Osteoblast (primary cell): ENCODE data around the gene DECR2. TPM values are rescaled to one million over a fixed set of nuclear protein-coding genes. Genes with fewer than 3 reads are reported as not detected.
A peak's percentile ranks its signal among the peaks of the same experiment; 100 is the strongest.

Experiments
- DNase-seq: peaks from one replicate; pipeline ENCODE4 v3.0.0; 2011; ENCODE audit warnings: low spot score, mixed read lengths; ENCODE audit not compliant: insufficient read length; ENCODE audit errors: missing footprints
- H2AFZ ChIP-seq: 2 replicates; pipeline ENCODE4 v1.6.0; 2011; ENCODE audit warnings: mild to moderate bottlenecking, low read length
- H3K27ac ChIP-seq: 2 replicates; pipeline ENCODE4 v1.5.1; 2011; ENCODE audit warnings: mild to moderate bottlenecking, low read depth, low read length, moderate library complexity
- H3K27me3 ChIP-seq: 2 replicates; pipeline ENCODE4 v1.6.0; 2012; ENCODE audit warnings: mild to moderate bottlenecking, control low read depth, inconsistent platforms, low read length, moderate library complexity; ENCODE audit not compliant: insufficient read depth
- H3K36me3 ChIP-seq: 2 replicates; pipeline ENCODE4 v1.5.1; 2011; ENCODE audit warnings: mild to moderate bottlenecking, low read length, control low read depth, moderate library complexity; ENCODE audit not compliant: insufficient read depth
- H3K4me1 ChIP-seq: 2 replicates; pipeline ENCODE4 v1.5.1; 2011; ENCODE audit warnings: mild to moderate bottlenecking, low read length, control low read depth, moderate library complexity; ENCODE audit not compliant: insufficient read depth
- H3K4me2 ChIP-seq: 2 replicates; pipeline ENCODE4 v1.6.0; 2011; ENCODE audit warnings: mild to moderate bottlenecking, low read length; ENCODE audit not compliant: insufficient read depth
- H3K4me3 ChIP-seq: fragments of 200-600 bp; sonication (generic); 3 replicates; pipeline ENCODE4 v1.5.1; 2012; ENCODE audit warnings: mild to moderate bottlenecking, low read length, inconsistent platforms; ENCODE audit not compliant: insufficient read depth
- H3K79me2 ChIP-seq: 2 replicates; pipeline ENCODE4 v1.6.0; 2012; ENCODE audit warnings: mild to moderate bottlenecking, low read length, control low read depth, inconsistent platforms; ENCODE audit not compliant: insufficient read depth
- H3K9me3 ChIP-seq: 2 replicates; pipeline ENCODE4 v1.5.1; 2011; ENCODE audit warnings: low read depth, low read length, control low read depth
- H4K20me1 ChIP-seq: 2 replicates; pipeline ENCODE4 v1.6.0; 2012; ENCODE audit warnings: mild to moderate bottlenecking, low read length, control low read depth; ENCODE audit not compliant: insufficient read depth
- CTCF ChIP-seq: IDR thresholded peaks from 2 replicates; pipeline ENCODE4 v1.5.1; 2011; ENCODE audit warnings: mild to moderate bottlenecking, low read depth, low read length, moderate library complexity; ENCODE audit errors: extremely low read depth
- total RNA-seq: library from RNA; depleted of rRNA; stranded (reverse); fragments of >200 nt; gene quantifications from 2 replicates; pipeline ENCODE4 v1.2.3, GENCODE V29; 2012

The DECR2 gene
- total RNA-seq, 1 donor = 18.1 TPM

DNA sequence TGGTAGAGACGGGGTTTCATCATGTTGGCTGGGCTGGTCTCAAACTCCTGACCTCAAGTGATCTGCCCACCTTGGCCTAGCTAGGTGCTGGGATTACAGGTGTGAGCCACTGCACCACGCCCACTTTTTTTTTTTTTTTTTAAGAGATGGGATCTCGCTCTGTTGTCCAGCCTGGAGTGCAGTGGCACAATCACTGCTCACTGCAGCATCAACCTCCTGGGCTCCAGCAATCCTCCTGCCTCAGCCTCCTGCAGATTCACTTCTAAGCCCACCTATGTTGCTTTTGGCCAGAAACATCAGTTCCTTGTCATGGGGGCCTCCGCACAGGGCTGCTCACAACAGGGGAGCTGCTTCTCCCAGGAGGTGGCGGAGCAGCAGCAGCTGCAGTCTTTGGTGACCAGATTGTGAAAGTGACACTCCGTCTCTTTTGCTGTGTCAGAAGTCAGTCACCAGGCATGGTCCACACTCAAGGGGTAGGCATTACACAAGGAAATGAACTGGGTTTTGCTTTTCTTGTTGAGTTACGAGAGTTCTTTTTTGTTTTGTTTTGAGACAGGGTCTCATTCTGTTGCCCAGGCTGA is 9.1 kb upstream of the DECR2 start:
- H2AFZ ChIP-seq = no peak overlapping the region
- H3K27ac ChIP-seq = no peak overlapping the region
- H3K4me2 ChIP-seq = no peak overlapping the region
- no peak for TF ChIP-seq CTCF
- no peaks in the 10 kb centered on the region for H3K9me3 ChIP-seq
- no peaks in the 10 kb centered on the region for H3K36me3 ChIP-seq
- no peaks in the 10 kb centered on the region for H3K27me3 ChIP-seq
- no peak for DNase-seq
- no peaks in the 10 kb centered on the region for H3K79me2 ChIP-seq
- H3K4me3 ChIP-seq = no peak overlapping the region
- H3K4me1 ChIP-seq = peaks cover 7% of the 10 kb centered on the region
- H4K20me1 ChIP-seq = no peaks in the 10 kb centered on the region

- peaks cover 7% of the 10 kb centered on the region for H3K79me2 ChIP-seq
- no peaks in the 10 kb centered on the region for H3K9me3 ChIP-seq
- no peaks in the 10 kb centered on the region for H3K27me3 ChIP-seq
- peak overlapping the region; percentile 92 for H2AFZ ChIP-seq
- H3K4me1 ChIP-seq = peaks cover 6% of the 10 kb centered on the region
- H3K27ac ChIP-seq = no peak overlapping the region
- TF ChIP-seq CTCF = no peak
- peaks cover 6% of the 10 kb centered on the region for H3K36me3 ChIP-seq
- peak overlapping the region; percentile 89 for H3K4me2 ChIP-seq
- DNase-seq = no peak
- peaks cover 7% of the 10 kb centered on the region for H4K20me1 ChIP-seq
- H3K4me3 ChIP-seq = peak overlapping the region; percentile 66
Observed at GRCh38 chr16:396199-396598, 5.5 kb upstream of the DECR2 start.

DNA sequence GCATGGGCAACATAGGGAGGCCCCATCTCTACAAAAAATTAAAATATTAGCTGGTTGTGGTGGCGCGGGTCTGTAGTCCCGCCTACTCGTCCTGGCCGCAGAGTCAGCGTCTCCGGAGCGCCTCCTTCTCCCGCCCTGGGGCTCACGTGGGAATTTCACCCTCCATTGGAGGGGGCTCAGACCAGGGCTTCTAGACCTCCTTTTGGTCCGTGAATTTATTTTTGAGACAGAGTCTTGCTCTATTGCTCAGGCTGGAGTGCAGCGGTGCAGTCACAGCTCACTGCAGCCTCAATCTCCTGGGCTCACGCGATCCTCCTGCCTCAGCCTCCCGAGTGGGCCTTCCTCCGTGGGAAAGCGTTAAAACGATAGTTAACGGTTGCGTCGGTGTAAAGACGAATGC is 5.1 kb upstream of the DECR2 start:
- peaks cover 6% of the 10 kb centered on the region for H3K36me3 ChIP-seq
- peak overlapping the region; percentile 89 for H3K4me2 ChIP-seq
- peaks cover 6% of the 10 kb centered on the region for H3K4me1 ChIP-seq
- peak overlapping the region; percentile 92 for H2AFZ ChIP-seq
- no peak for TF ChIP-seq CTCF
- H3K27ac ChIP-seq = no peak overlapping the region
- H3K4me3 ChIP-seq = peak overlapping the region; percentile 66
- no peaks in the 10 kb centered on the region for H3K9me3 ChIP-seq
- DNase-seq = peak; percentile 98
- peaks cover 7% of the 10 kb centered on the region for H4K20me1 ChIP-seq
- no peaks in the 10 kb centered on the region for H3K27me3 ChIP-seq
- H3K79me2 ChIP-seq = peaks cover 7% of the 10 kb centered on the region

DNA sequence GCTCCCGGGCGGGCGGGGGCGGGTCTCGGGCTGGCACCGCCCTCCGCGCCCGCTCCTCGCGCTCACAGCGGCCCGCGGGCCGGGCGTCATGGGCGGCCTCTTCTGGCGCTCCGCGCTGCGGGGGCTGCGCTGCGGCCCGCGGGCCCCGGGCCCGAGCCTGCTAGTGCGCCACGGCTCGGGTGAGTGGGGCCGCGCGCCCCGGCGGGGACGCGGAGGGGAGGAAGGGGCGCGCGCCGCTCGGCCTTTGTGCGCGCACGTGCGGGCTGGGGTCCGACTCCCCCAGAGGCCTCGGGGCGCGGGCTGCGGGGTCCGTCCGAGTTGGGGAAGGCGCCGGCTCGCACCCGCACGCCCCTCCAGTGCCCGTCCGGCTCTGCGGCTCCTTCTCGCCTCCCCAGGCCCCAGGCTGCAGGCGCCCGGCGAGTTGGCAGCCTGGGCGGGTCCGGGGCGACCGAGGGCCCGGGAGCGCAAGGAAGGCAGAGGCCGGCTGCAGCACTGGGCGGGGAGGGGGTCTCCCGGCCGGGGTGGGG is 4.5 kb upstream of the DECR2 start, which contains the start of gene NME4:
NME4 (plus strand) TSS at position 65 of the 527 bp plus-strand sequence; CDS start at position 89, 24 bp downstream.
- peak within 1 kb of the TSS; percentile 23 for H3K27ac ChIP-seq
- H3K27me3 ChIP-seq = no peaks in the 10 kb centered on the region
- H2AFZ ChIP-seq = peak within 1 kb of the TSS; percentile 92
- H3K36me3 ChIP-seq = peaks cover 6% of the 10 kb centered on the region
- H4K20me1 ChIP-seq = peaks cover 7% of the 10 kb centered on the region
- peak within 1 kb of the TSS; percentile 89 for H3K4me2 ChIP-seq
- peak; percentile 97 for DNase-seq
- no peaks in the 10 kb centered on the region for H3K9me3 ChIP-seq
- H3K4me1 ChIP-seq = peaks cover 6% of the 10 kb centered on the region
- peak within 1 kb of the TSS; percentile 73 for H3K4me3 ChIP-seq
- peaks cover 7% of the 10 kb centered on the region for H3K79me2 ChIP-seq
- TF ChIP-seq CTCF = no peak
